Tibial artery (tissue), 4 donors: ENCODE results near the gene JCHAIN.

ENCODE experiments used
- DNase-seq, 2 donors: peaks; one replicate each; pipeline ENCODE4 v3.0.0-alpha.2; 2019
- H3K27ac ChIP-seq, 2 donors: fragments of 200-600 bp; sonication (generic) in 1 of 2; 1 replicate in 1 of 2; 2 replicates in 1 of 2; pipeline ENCODE4 v1.5.1; 2018 to 2019; ENCODE audit warnings: mild to moderate bottlenecking in 1 of 2
- H3K27me3 ChIP-seq, 2 donors: fragments of 200-600 bp; sonication (generic) in 1 of 2; one replicate each; pipeline versions ENCODE4 v1.5.1 to v1.6.0; 2016 to 2019
- H3K36me3 ChIP-seq, 3 donors: fragments of 200-600 bp; sonication (generic) in 2 of 3; one replicate each; pipeline ENCODE4 v1.5.1; 2016 to 2019; ENCODE audit warnings: mild to moderate bottlenecking in 2 of 3
- H3K4me1 ChIP-seq, 4 donors: fragments of 200-600 bp; sonication (generic) in 2 of 4; 1 replicate in 3 of 4; 2 replicates in 1 of 4; pipeline ENCODE4 v1.5.1; 2016 to 2019
- H3K4me3 ChIP-seq, 2 donors: fragments of 200-600 bp; sonication (generic) in 1 of 2; 1 replicate in 1 of 2; 2 replicates in 1 of 2; pipeline ENCODE4 v1.5.1; 2018 to 2019; ENCODE audit warnings: mild to moderate bottlenecking in 2 of 2
- H3K9me3 ChIP-seq, 3 donors: fragments of 200-600 bp; sonication (generic) in 1 of 3; one replicate each; pipeline ENCODE4 v1.5.1; 2016 to 2019
- intact Hi-C: fragments of 100-400 bp; cut with DNase I; formaldehyde crosslinking; loops from one replicate; pipeline ENCODE4 v1.15.0; 2023; ENCODE audit warnings: low total_unique reads
- TF ChIP-seq, protein P1 (sequence below), 2 experiments: fragments of 200-600 bp in 1 of 2; fragments of 450-650 bp in 1 of 2; IDR thresholded peaks; one replicate each; pipeline ENCODE4 v1.5.1; 2017 to 2019; ENCODE audit warnings: antibody characterized with exemption in 2 of 2, mild to moderate bottlenecking in 1 of 2, moderate library complexity in 1 of 2

Gene JCHAIN

DNA sequence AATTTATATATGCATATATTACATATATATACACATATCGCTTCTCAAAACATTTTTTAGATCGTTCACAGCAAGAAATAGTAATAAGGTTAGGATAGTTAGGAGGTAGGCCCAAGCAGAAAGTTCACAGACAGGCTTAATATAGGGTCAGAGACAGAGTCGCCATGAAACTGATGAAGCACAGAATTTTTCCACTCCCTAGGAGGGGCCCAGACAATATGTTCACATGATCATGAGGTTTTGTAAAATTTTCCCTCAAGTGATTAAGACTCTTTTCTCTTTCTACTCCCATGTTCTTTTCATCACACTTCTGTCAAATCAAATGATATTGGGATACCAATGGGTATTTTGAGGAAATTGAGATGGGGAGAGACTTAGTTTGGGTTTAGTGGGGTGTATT lies 43.0 kb downstream of the JCHAIN start:
- TF ChIP-seq, protein P1, sequence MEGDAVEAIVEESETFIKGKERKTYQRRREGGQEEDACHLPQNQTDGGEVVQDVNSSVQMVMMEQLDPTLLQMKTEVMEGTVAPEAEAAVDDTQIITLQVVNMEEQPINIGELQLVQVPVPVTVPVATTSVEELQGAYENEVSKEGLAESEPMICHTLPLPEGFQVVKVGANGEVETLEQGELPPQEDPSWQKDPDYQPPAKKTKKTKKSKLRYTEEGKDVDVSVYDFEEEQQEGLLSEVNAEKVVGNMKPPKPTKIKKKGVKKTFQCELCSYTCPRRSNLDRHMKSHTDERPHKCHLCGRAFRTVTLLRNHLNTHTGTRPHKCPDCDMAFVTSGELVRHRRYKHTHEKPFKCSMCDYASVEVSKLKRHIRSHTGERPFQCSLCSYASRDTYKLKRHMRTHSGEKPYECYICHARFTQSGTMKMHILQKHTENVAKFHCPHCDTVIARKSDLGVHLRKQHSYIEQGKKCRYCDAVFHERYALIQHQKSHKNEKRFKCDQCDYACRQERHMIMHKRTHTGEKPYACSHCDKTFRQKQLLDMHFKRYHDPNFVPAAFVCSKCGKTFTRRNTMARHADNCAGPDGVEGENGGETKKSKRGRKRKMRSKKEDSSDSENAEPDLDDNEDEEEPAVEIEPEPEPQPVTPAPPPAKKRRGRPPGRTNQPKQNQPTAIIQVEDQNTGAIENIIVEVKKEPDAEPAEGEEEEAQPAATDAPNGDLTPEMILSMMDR (IDR thresholded peaks at IDR 0.05): no peak
- no peak overlapping the region for H3K4me3 ChIP-seq
- no peaks in the 10 kb centered on the region for H3K27me3 ChIP-seq
- no peak for DNase-seq
- intact Hi-C loops: no loop called here
- H3K9me3 ChIP-seq: no peaks in the 10 kb centered on the region
- H3K36me3 ChIP-seq: no peaks in the 10 kb centered on the region
- no peak overlapping the region for H3K27ac ChIP-seq
- H3K4me1 ChIP-seq: no peaks in the 10 kb centered on the region

DNA sequence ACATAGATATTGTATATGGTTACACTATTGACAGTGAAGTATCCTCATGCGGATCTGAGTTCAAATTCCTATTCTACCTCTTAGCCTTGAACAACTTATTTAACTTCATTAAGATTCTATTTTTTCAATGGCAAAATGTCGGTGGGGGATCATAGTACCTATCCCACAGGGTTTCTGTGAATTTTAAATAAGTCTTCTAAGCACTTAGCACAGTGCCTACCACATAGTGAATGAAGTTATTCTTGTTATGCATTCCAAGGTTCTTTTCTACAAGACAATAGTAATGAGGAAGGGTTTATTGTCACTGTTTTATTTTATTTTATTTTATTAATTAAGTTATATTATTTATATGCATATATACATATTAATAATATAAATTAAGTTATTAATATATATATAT lies 46.5 kb downstream of the JCHAIN start:
- no peaks in the 10 kb centered on the region for H3K4me1 ChIP-seq
- H3K4me3 ChIP-seq: no peak overlapping the region
- H3K27ac ChIP-seq: no peak overlapping the region
- no peaks in the 10 kb centered on the region for H3K9me3 ChIP-seq
- DNase-seq: no peak
- H3K36me3 ChIP-seq: no peaks in the 10 kb centered on the region
- H3K27me3 ChIP-seq: no peaks in the 10 kb centered on the region
- TF ChIP-seq, protein P1 (IDR thresholded peaks at IDR 0.05): no peak
- intact Hi-C loops: no loop called here

DNA sequence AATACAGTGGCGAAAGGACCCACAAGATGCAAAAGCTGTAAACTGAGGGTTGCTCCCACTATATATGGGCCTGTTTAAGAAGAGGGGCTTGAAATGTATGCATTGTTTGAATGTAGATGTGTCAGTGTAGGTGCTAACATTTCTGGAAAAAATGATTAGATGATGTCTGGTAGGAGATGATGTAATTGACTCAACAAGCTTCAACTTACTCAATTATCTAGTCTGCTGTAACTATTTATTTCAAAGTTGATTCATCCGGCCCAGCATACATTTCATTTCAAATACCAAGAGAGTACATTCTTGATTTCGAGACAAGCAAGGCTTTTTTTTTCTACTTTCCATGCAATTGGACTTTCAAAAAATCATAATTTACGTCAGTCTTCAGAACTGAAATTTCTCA lies 47.0 kb downstream of the JCHAIN start:
- Histone ChIP-seq H3K4me1 (peaks cover 0 to 4% (median 0%) of the 10 kb centered on the region in 4 donors), H3K9me3 (no peaks in the 10 kb centered on the region), H3K27me3 (no peaks in the 10 kb centered on the region), H3K27ac (no peak overlapping the region), H3K4me3 (no peak overlapping the region), H3K36me3 (no peaks in the 10 kb centered on the region)
- intact Hi-C loops: no loop called here
- no peak for DNase-seq
- TF ChIP-seq, protein P1 (IDR thresholded peaks at IDR 0.05): no peak

DNA sequence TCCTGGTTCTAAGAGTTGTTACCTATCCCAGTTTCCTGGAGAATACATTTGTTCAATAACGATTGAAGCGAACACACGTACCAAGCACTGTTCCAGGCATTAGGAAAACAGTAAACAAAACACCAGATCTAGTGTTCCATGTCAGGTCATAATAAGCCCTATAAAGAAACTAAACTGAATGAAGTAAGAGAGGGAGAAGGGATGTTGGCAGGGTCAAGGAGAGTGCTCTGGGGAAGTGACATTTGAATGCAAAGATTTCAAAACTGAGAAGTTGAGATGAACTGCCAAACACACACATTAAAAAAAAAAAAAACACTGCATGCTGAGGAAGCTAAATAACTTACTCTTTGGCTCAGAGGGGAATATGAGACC lies 52.1 kb downstream of the JCHAIN start:
- intact Hi-C loops: no loop called here
- no peak for DNase-seq

DNA sequence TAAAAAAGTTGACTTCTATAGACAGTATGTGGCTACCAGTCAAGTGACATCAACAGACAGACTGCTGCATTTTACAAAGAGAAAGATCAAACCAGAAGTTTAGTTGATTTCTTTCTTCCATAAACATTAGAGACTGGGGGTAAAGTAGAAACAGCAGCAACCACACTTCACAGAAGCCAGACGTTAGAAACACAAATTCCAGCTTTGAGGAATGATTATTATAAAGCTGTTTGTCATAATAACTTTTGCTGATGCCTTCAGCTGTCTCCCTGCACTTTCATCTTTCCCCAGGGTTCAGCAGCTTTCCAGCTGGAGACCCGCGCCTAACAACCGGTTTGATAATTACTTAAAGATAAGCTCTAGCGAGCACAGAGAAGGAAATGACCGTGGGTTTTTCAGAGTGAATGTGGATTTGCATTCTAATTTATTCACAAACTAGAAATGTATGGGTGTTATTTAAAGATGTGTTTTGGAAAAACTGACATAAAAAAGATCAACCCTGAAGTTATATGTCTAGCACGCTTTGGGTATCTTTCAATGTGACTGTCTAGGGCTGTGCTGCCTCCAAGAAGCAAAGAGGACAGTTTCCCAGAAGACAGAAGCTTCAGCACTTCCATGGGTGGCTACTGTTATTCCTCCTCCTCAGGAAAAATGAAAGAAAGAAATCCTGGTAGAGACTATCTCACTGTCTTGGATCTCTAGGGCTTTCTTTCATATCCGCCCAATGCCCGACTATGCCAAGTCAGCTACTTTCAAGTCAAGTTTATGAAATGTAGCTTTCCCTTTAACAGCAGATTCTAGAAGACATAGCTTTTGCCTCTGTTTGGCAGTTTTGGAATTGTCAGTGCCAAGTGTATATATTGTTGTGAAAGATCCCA lies 52.8 kb downstream of the JCHAIN start:
- peak overlapping the region; percentile 13 to 43 for H3K4me3 ChIP-seq
- no peaks in the 10 kb centered on the region for H3K9me3 ChIP-seq
- TF ChIP-seq, protein P1 (IDR thresholded peaks at IDR 0.05): no peak
- intact Hi-C loops: no loop called here
- H3K36me3 ChIP-seq: no peaks in the 10 kb centered on the region
- no peaks in the 10 kb centered on the region for H3K27me3 ChIP-seq
- no peak for DNase-seq
- no peak overlapping the region for H3K27ac ChIP-seq
- peaks cover 0 to 9% (median 0%) of the 10 kb centered on the region in 4 donors for H3K4me1 ChIP-seq

More for the DNA sequence above, 52.1 kb downstream of the JCHAIN start:
- Histone ChIP-seq H3K36me3 (no peaks in the 10 kb centered on the region), H3K27me3 (no peaks in the 10 kb centered on the region), H3K4me1 (peaks cover 0 to 9% (median 0%) of the 10 kb centered on the region in 4 donors), H3K9me3 (no peaks in the 10 kb centered on the region), H3K27ac (no peak overlapping the region), H3K4me3 (peak overlapping the region; percentile 13 to 43)
- TF ChIP-seq, protein P1 (IDR thresholded peaks at IDR 0.05): no peak
